ENCODE results near the gene YIPF1.
A peak's percentile ranks its signal among the peaks of the same experiment; 100 is the strongest.

YIPF1 gene

DNA sequence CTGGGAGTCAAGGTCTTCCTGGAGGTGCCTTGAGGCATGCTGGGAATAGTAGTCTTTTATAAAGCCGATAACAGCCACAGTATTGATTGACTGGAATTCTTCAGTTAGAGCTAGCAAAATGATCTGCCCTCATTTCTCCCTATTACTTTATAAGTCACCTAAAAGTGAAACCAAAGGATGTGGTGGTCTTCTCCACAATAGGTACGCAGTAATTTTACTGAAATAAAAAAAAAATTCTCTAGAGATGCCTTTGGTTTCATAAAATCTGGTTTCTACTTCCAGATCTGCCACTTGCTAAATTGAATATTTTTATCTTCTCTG is 51.0 kb downstream of the YIPF1 start:
- DNase-seq (ENCODE audit: low read depth in 1 of 2, low spot score in 1 of 2), result no peak
- Histone ChIP-seq H3K27ac (replicated peaks) (peak overlapping the region; percentile 98), H3K27me3 (ENCODE audit: insufficient read depth, poor library complexity, severe bottlenecking) (no peaks in the 10 kb centered on the region), H3K4me3 (replicated peaks; ENCODE audit: insufficient read depth, low read length) (no peak overlapping the region)
- no peak for TF ChIP-seq CTCF (IDR thresholded peaks at IDR 0.05; ENCODE audit: insufficient read depth, low read length)
- TF ChIP-seq GABPA (IDR thresholded peaks at IDR 0.05; ENCODE audit: low read depth), result no peak
- TF ChIP-seq SPI1 (IDR thresholded peaks at IDR 0.05; ENCODE audit: borderline replicate concordance, low read depth), result no peak
- TF ChIP-seq REST (IDR thresholded peaks at IDR 0.05; ENCODE audit: insufficient replicate concordance, low read depth), result no peak
- no peak for TF ChIP-seq POLR2AphosphoS5 (IDR thresholded peaks at IDR 0.05; ENCODE audit: low read depth)

DNA sequence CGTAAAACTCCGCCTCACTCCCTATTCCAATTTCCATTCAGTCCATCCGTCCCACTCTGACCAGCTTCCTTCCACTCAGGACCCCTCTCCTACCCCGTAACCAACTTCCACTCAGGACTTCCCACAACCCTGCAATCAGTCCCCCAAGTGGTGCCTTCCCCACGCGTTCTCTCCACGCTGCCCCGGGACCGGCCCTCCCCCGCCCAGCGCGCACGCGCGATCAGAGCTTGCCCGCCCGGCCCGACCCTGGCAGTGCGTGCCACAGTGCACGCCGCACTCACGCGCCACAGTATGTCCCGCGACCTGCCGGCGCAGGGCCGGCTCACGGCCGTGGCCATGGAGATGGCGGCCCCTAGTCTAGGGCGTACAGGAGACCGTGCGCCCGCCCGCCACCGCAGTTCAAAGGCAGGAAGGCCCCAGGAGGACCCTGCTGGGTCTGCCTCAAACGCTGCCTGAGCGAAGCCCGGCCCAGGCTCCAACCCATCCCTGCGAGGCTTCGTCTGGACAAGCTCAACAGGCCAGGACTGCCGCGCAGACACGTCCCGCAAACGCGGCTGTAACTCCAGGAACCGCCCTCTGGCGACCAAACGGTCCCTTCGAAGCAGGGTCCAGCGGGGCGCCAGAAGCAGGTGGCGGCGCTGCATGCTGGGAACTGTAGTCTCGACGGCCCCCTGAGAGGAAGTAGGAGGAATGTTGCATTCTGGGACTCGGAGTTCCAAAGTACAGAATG is 51.5 kb downstream of the YIPF1 start, which contains the start of gene NDC1:
Gene NDC1, minus strand, starts transcription at position 373 of the 730 bp plus-strand sequence. Its CDS starts 35 bp downstream, at position 338.
- peak within 1 kb of the TSS; percentile 79 for H3K4me3 ChIP-seq (replicated peaks; ENCODE audit: insufficient read depth, low read length)
- TF ChIP-seq GABPA (IDR thresholded peaks at IDR 0.05; ENCODE audit: low read depth), result peak; percentile 79
- TF ChIP-seq CTCF (IDR thresholded peaks at IDR 0.05; ENCODE audit: insufficient read depth, low read length), result no peak
- TF ChIP-seq POLR2AphosphoS5 (IDR thresholded peaks at IDR 0.05; ENCODE audit: low read depth), result peak; percentile 71
- peak; percentile 60 for TF ChIP-seq REST (IDR thresholded peaks at IDR 0.05; ENCODE audit: insufficient replicate concordance, low read depth)
- peak; percentile 96 for TF ChIP-seq SPI1 (IDR thresholded peaks at IDR 0.05; ENCODE audit: borderline replicate concordance, low read depth)
- DNase-seq (ENCODE audit: low read depth in 1 of 2, low spot score in 1 of 2), result peak; percentile 94 to 96
- no peaks in the 10 kb centered on the region for H3K27me3 ChIP-seq (ENCODE audit: insufficient read depth, poor library complexity, severe bottlenecking)
- peak within 1 kb of the TSS; percentile 98 for H3K27ac ChIP-seq (replicated peaks)

GRCh38 chr1:53837646-53837923 is 52.0 kb downstream of the YIPF1 start:
- H3K4me3 ChIP-seq (replicated peaks; ENCODE audit: insufficient read depth, low read length), result peak overlapping the region; percentile 79
- no peak for TF ChIP-seq SPI1 (IDR thresholded peaks at IDR 0.05; ENCODE audit: borderline replicate concordance, low read depth)
- no peak for TF ChIP-seq CTCF (IDR thresholded peaks at IDR 0.05; ENCODE audit: insufficient read depth, low read length)
- TF ChIP-seq POLR2AphosphoS5 (IDR thresholded peaks at IDR 0.05; ENCODE audit: low read depth), result no peak
- TF ChIP-seq GABPA (IDR thresholded peaks at IDR 0.05; ENCODE audit: low read depth), result no peak
- no peak for DNase-seq (ENCODE audit: low read depth in 1 of 2, low spot score in 1 of 2)
- H3K27me3 ChIP-seq (ENCODE audit: insufficient read depth, poor library complexity, severe bottlenecking), result no peaks in the 10 kb centered on the region
- H3K27ac ChIP-seq (replicated peaks), result peak overlapping the region; percentile 98

GRCh38 chr1:53835491-53835890 is 54.1 kb downstream of the YIPF1 start:
- DNase-seq (ENCODE audit: low read depth in 1 of 2, low spot score in 1 of 2), result no peak
- no peak overlapping the region for H3K4me3 ChIP-seq (replicated peaks; ENCODE audit: insufficient read depth, low read length)
- H3K27ac ChIP-seq (replicated peaks), result no peak overlapping the region
- no peaks in the 10 kb centered on the region for H3K27me3 ChIP-seq (ENCODE audit: insufficient read depth, poor library complexity, severe bottlenecking)
- TF ChIP-seq REST (IDR thresholded peaks at IDR 0.05; ENCODE audit: insufficient replicate concordance, low read depth) (no peak), GABPA (IDR thresholded peaks at IDR 0.05; ENCODE audit: low read depth) (no peak), SPI1 (IDR thresholded peaks at IDR 0.05; ENCODE audit: borderline replicate concordance, low read depth) (no peak), CTCF (IDR thresholded peaks at IDR 0.05; ENCODE audit: insufficient read depth, low read length) (no peak), POLR2AphosphoS5 (IDR thresholded peaks at IDR 0.05; ENCODE audit: low read depth) (no peak)

Data from HL-60 (cell line).